GM12892 (cell line): Measurements from ENCODE around the gene DAZAP1.

Source experiments
- POLR2A ChIP-seq: IDR thresholded peaks from 2 replicates; pipeline ENCODE4 v1.6.1; 2011; ENCODE audit warnings: low read depth, low read length, control low read depth
- POLR2AphosphoS5 ChIP-seq: IDR thresholded peaks from 2 replicates; pipeline ENCODE4 v1.6.1; 2011; ENCODE audit warnings: low read depth, low read length, control low read depth
- TAF1 ChIP-seq: IDR thresholded peaks from 2 replicates; pipeline ENCODE4 v1.6.1; 2011; ENCODE audit warnings: low read depth, mild to moderate bottlenecking, control low read depth, low read length, borderline replicate concordance

DNA sequence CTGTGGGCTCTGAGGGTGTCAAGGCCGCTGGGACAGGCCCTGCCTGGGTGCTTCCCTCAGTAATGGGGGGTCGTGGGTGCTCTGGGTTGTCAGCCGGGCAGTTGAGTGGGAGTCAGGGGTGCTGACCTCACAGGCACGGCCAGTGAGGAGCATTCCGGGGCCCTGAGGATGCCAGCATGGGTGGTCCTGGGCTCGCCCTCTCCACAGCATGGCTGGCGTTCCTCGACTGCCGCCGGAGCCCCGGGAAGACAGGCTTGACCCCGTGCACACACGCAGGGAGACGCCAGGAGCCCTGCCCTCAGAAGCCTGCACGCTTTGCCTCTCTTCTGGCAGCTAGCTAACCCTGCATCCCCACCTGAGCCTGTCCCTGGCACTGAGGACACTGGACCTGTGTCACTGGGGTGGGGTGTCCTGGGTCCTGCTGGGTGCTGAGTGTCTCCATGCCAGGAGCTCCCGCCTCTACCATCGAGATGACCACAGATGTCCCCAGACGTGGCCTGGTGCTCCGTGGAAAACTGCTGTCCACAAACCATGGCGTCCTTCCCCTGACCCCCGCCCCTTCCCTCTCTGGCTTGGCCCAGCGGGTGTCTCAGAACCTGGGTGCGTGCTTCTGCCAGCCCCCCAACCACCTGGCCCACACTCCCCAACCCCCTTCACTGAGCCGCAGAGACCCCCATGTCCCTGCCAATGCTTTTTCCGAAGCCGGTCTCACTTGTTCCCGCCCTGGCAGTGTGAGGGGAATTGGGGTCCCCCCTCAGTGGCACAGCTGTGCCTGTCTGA lies 28.1 kb upstream of the DAZAP1 start:
- TF ChIP-seq POLR2A (no peak), POLR2AphosphoS5 (no peak), TAF1 (no peak)
